Bone marrow (tissue), 2 donors: ENCODE measurements around the gene ASCL2.

Experiments used
- DNase-seq, 2 donors: peaks; one replicate each; lab custom pipeline; 2025; lab: John Stamatoyannopoulos, UW

Gene ASCL2

DNA sequence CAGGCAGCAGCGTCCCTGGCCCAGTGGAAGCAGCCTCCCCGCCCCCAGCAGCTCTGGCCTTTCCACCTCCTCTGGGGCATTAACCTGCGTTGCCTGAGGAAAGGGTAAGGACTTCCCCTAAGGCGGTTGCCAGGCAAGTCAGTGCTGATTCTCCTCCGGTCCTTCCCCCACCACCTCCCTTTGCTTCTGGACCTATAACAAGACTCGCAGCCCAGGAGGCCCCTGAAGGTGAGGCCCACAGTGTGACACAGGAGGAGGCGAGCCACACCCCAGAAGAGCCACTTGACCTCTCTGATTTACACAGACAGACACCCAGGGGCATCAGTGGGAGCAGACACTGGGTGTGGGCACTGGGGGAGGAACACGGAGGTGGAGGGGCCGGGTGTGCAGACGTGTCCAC, 35.4 kb downstream of the ASCL2 start:
- DNase-seq = no peak

DNA sequence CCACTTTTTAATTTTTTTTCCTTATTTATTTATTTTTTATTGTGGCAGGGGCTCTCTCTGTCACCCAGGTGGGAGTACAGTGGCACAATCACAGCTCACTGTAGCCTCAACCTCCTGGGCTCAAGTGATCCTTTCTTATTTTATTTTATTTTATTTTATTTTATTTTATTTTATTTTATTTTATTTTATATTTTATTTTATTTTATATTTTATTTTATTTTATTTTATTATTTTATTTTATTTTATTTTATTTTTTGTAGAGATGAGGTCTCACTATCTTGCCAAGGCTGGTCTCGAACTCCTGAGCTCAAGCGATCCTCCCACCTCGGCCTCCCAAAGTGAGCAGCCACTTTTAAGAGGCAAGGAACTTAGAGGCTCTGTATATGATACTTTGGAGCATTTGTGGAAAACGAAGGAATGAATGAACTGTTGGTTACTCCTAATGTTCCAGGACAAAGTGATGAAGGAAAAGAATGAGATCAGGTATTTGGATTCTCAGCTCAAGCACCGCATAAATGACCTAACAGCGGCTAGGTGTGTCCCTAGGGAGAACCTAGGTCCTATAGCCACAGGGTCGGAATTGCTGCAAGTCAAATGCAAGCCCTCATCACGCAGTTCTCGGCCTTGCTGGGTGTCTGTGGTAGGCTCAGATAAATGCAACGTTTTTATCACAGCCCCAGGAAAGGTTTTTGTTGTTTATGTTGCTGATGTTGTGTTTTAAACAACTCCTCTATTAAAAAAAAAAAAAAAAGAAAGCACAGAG, 36.5 kb downstream of the ASCL2 start:
- no peak for DNase-seq

DNA sequence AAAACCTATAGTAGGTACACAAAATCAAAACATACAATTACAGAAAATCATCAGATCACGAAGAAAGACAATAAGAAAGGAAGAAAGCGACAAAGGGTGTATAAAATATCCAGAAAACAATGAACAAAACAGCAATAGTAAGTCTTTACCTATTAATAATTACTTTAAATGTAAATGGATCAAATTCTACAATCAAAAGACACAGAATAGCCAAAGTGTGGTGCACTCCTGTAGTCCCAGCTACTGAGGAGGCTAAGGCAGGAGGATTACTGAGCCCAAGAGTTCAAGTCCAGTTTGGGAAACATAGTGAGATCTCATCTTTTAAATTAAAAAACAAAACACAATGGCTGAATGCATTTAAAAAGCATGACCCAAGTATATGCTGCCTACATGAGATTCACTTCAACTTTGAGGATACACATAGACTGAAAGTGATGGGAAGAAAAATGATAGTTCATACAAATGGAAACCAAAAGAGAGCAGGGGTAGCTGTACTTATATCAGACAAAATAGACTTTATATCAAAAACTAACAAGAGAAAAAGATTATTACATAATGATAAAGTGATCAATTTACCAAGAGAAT, 40.6 kb downstream of the ASCL2 start:
- no peak for DNase-seq

DNA sequence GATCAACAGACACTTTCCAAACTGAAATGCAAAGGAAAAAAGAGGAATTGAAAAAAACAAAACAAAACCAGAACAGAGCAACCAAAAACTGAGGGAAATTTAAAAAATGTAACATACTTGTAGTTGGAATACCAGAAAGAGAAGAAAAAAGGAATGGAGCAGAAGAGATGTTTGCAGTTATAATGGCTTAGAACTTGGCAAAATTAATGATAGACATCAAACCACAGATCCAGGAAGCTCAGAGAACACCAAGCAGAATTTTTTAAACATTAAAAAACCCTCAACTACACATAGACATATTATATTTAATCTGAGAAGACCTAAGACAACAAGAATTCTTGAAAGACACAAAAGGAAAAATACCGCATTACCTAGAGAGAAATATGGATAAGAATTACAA, 46.1 kb downstream of the ASCL2 start:
- no peak for DNase-seq

DNA sequence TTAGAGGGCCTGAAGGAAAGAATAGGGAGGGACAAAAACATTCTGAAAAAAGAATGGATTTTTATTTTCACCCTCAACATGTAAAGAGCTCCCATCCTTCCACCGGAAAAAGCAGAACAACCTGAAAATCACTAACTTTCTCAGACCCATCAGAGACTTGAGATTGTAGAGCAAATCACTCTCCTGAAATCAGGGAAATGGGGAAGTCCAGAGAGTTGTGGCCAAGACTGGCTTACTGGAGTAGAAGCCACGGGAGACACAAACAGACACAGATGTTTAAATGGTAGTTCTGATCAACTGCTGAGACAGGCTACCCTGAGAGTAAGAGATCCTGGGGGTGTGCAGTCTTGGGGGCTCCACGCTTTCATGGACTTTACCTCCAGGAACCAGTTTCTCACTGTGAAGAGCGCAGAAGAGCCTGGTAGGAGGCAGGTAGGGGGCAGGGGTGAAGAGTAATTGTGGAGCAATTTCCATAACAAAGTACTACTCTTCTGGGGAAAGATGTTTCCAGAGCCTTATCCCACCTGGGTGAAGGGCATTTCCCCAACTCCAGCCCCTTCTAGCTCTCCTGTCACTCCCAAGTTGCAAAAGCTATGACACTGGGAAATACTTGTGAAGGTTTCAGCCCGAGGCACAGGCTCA, 47.1 kb downstream of the ASCL2 start:
- no peak for DNase-seq

DNA sequence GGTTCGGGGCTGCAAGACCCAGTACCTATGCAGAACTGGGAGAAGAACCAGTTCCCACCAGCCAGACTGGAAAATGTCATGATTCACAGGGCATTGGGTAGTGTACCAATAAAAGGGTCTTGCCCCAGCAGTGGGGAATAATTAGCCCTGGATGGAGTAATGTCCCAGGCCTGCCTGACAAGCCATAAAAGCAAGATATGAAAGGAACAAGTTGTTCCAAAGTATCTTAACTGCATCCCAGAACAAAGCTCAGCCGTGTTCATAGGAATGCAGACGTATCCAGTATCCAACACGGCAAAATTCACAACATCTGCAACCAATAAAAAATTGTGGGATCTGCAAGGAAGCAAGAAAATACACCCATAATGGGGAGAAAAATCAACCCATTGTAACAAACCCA, 47.9 kb downstream of the ASCL2 start:
- no peak for DNase-seq

DNA sequence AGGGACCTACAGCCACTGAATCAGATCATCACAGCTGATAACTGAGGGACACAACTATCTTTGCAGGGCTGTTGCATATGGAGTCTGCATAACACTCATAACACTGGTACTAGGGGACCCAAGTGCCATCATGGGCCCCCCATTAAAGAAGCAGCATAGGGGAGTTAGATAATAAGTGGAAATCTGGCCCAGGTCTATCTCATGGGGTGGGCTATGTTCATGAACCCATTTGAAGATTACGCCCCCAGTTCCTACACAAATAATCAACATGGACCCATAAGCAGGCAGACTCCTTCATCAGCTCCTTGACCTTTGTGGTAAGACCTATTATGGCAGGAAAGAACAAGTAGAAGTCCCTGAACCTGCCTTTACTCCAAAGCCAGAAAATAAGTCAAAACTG, 48.8 kb downstream of the ASCL2 start:
- no peak for DNase-seq

DNA sequence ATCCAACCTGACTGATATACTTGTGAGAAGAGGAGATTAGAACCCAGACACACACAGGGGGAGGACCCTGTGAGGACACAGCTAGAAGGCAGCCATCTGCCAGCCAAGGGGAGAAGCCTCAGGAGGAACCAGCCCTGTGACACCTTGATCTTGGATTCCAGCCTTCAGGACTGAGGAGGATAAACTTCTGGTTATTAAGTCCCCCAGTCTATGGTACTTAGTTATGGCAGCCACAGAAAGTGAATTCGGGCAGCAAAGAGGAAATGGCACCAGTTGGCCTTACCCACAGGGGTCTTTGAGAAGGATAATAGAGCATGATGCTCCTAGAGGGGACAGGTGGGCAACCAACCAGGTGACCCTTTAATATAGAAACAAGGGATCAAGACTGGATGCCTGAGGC, 49.4 kb downstream of the ASCL2 start:
- DNase-seq = no peak

DNA sequence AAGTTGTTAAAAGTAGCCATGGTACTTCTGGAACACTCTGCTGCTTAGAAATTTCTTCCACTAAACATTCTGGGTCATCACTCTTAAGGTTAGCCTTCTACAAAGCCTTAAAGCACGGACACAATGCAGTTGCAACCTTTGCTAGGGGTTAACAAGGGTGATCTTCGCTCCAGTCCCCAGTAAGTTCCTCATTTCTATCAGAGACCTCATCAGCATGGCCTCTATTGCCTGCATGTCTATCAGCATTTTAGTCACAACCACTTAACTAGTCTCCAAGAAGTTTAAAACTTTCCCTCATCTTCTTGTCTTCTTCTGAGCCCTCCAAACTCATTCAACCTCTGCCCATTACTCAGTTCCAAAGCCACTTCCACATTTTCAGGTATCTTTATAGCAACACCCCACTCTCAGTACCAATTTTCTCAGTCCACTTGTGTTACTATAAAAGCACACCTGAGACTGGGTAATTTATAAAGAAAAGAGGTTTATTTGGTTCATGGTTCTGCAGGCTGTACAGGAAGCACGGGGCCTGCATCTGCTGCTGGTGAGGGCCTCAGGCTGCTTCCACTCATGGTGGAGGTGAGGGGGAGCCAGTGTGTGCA, 50.1 kb downstream of the ASCL2 start:
- no peak for DNase-seq

DNA sequence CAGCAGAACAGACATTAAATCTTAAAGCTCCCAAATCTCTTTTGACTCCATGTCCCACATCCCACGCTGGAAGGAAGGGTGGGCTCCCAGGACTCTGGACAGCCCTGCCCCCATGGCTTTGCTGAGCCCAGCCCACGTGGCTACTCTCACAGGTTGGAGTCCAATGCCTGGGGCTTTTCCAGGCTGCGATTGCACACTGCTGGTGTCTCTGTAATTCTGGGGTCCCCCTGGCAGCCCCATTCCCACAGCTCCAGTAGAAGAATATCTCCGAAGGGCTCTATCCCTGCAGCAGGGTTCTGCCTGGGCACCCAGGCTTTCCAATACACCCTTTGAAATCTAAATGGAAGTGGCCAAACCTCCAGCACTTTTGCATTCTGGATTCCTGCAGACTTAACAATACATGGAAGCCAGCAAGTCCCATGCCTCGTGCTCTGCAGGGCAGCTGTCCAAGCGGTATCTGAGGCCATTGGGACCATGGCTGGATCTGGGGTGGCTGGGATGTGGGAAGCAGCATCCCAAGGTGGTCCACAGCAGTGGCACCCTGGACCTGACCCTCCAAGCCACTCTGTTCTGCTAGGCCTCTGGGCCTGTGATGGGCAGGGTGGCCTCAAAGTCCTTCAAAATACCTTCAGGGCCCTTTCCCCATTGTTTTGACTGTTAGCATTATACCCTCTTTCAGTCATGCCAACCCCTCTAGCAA, 50.9 kb downstream of the ASCL2 start:
- no peak for DNase-seq
